OCI-LY7 (cell line): ENCODE results near the gene BCAP29.

Experiments
- EZH2phosphoT487 ChIP-seq: fragments of 200-600 bp; sonication (generic); IDR thresholded peaks from 2 replicates; pipeline ENCODE4 v1.6.1; 2018; ENCODE audit warnings: low read depth, borderline replicate concordance, mild to moderate bottlenecking, mixed run types, antibody characterized with exemption, low read length, moderate library complexity, mixed read lengths
- TF ChIP-seq, protein P1 (sequence below): fragments of 200-600 bp; sonication (generic); conservative IDR thresholded peaks from 2 replicates; pipeline ENCODE4 v1.5.1; 2014; ENCODE audit warnings: mild to moderate bottlenecking, antibody characterized with exemption, low read length, moderate library complexity, mixed read lengths

DNA sequence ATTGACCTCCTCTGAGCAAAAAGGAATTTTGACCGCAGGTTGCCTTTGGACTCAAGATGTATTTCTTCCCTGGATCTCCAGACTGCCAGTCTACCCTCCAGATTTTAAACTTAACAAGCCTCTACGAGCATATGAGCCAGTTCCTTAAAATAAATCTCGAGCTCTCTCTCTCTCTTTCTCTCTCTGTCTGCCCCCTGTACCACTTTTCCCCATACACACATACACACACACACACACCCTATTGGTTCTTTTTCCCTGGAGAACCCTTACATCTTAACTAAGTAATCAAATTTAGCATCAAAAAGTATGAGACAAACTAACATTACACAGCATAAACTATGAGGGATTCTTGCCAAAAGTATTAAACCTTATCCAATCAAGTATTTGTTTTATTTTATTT is 11.4 kb downstream of the BCAP29 start:
- TF ChIP-seq, protein P1, sequence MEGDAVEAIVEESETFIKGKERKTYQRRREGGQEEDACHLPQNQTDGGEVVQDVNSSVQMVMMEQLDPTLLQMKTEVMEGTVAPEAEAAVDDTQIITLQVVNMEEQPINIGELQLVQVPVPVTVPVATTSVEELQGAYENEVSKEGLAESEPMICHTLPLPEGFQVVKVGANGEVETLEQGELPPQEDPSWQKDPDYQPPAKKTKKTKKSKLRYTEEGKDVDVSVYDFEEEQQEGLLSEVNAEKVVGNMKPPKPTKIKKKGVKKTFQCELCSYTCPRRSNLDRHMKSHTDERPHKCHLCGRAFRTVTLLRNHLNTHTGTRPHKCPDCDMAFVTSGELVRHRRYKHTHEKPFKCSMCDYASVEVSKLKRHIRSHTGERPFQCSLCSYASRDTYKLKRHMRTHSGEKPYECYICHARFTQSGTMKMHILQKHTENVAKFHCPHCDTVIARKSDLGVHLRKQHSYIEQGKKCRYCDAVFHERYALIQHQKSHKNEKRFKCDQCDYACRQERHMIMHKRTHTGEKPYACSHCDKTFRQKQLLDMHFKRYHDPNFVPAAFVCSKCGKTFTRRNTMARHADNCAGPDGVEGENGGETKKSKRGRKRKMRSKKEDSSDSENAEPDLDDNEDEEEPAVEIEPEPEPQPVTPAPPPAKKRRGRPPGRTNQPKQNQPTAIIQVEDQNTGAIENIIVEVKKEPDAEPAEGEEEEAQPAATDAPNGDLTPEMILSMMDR = no peak
- no peak for TF ChIP-seq EZH2phosphoT487
